Mucosa of descending colon (tissue), 3 donors: ENCODE results near the gene TNS2. TPM values are rescaled to one million over a fixed set of nuclear protein-coding genes. Genes with fewer than 3 reads are reported as not detected.
A peak's percentile ranks its signal among the peaks of the same experiment; 100 is the strongest.
"Not testable (repeated sequence)": the region's sequence is repeated elsewhere in the genome, so short reads cannot be mapped to it uniquely, and the experiment has no call there.

Experiments used
- ATAC-seq: fragments of 200-7000 bp; cut with Tn5 transposase; one replicate; pipeline ENCODE4 v1.9.1; 2020; ENCODE audit warnings: mild to moderate bottlenecking, moderate library complexity
- DNase-seq, 3 donors: peaks; one replicate each; pipeline ENCODE4 v3.0.0-alpha.2; 2020
- H3K36me3 ChIP-seq: fragments of 200-600 bp; one replicate; pipeline ENCODE4 v1.8.0; 2021; ENCODE audit warnings: low read depth, mild to moderate bottlenecking
- H3K4me1 ChIP-seq: fragments of 200-600 bp; one replicate; pipeline ENCODE4 v1.8.0; 2021; ENCODE audit warnings: low read depth, mild to moderate bottlenecking
- H3K4me3 ChIP-seq: fragments of 200-600 bp; one replicate; pipeline ENCODE4 v1.8.0; 2021; ENCODE audit warnings: mild to moderate bottlenecking
- H3K9me3 ChIP-seq: fragments of 200-600 bp; one replicate; pipeline ENCODE4 v1.8.0; 2021; ENCODE audit warnings: mild to moderate bottlenecking
- intact Hi-C, 2 donors: fragments of 100-400 bp; cut with DNase I in 1 of 2; cut with micrococcal nuclease in 1 of 2; formaldehyde crosslinking; loops; one replicate each; pipeline versions ENCODE4 v1.11.0 to v1.11.1; 2022; cut with DNase I, micrococcal nuclease
- total RNA-seq, 3 donors: library from RNA; stranded (reverse); fragmentation: NEBNext Ultra II Directional in 2 of 3; extraction: Animal tissue kit (Norgen Biotek cat#: 25700) in 2 of 3; gene quantifications; one replicate each; pipeline versions ENCODE4 v1.2.1 to v1.2.4, GENCODE V29; 2021 to 2023
- TF ChIP-seq, protein P1 (sequence below): fragments of 200-600 bp; IDR thresholded peaks from one replicate; pipeline ENCODE4 v1.8.0; 2022; ENCODE audit warnings: antibody characterized with exemption, mild to moderate bottlenecking
- donor health status: DM: no; HTN: no; CAD: no; lungs with moderate emphysema.
- donor health status: DM: no; HTN: no; CAD: no.
- donor health status: DM: no; HTN: yes; CAD: no.

The TNS2 gene
- total RNA-seq, 3 donors from 2014 or later = 22.6 to 119 (median 51.9) TPM

- peak; percentile 98 for ATAC-seq
- DNase-seq = peak; percentile 100
- intact Hi-C loops = no loop called here
- peak within 1 kb of the TSS; percentile 76 for H3K4me3 ChIP-seq
- no peaks in the 10 kb centered on the region for H3K36me3 ChIP-seq
- H3K4me1 ChIP-seq = peaks cover 34% of the 10 kb centered on the region
- TF ChIP-seq, protein P1, sequence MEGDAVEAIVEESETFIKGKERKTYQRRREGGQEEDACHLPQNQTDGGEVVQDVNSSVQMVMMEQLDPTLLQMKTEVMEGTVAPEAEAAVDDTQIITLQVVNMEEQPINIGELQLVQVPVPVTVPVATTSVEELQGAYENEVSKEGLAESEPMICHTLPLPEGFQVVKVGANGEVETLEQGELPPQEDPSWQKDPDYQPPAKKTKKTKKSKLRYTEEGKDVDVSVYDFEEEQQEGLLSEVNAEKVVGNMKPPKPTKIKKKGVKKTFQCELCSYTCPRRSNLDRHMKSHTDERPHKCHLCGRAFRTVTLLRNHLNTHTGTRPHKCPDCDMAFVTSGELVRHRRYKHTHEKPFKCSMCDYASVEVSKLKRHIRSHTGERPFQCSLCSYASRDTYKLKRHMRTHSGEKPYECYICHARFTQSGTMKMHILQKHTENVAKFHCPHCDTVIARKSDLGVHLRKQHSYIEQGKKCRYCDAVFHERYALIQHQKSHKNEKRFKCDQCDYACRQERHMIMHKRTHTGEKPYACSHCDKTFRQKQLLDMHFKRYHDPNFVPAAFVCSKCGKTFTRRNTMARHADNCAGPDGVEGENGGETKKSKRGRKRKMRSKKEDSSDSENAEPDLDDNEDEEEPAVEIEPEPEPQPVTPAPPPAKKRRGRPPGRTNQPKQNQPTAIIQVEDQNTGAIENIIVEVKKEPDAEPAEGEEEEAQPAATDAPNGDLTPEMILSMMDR = peak; percentile 21
- no peaks in the 10 kb centered on the region for H3K9me3 ChIP-seq
Observed at GRCh38 chr12:53005986-53006809, 43.7 kb upstream of the TNS2 start, which contains the start of gene EIF4B. Gene EIF4B, plus strand, starts transcription at chr12:53006456. Its CDS starts 28 bp downstream, at chr12:53006484.

- Histone ChIP-seq H3K4me3 (peak overlapping the region; percentile 76), H3K9me3 (no peaks in the 10 kb centered on the region), H3K36me3 (no peaks in the 10 kb centered on the region), H3K4me1 (peaks cover 38% of the 10 kb centered on the region)
- ATAC-seq (peak; percentile 57), DNase-seq (peak; percentile 82 to 88 (median 82))
- intact Hi-C loops = no loop called here
- TF ChIP-seq, protein P1 = no peak
Observed at GRCh38 chr12:53006810-53007309, 43.0 kb upstream of the TNS2 start.

- no peaks in the 10 kb centered on the region for H3K9me3 ChIP-seq
- DNase-seq = no peak
- intact Hi-C loops = no loop called here
- no peaks in the 10 kb centered on the region for H3K36me3 ChIP-seq
- no peak for ATAC-seq
- TF ChIP-seq, protein P1 = no peak
- H3K4me1 ChIP-seq = peaks cover 38% of the 10 kb centered on the region
- no peak overlapping the region for H3K4me3 ChIP-seq
Observed at GRCh38 chr12:53007343-53007742, 42.5 kb upstream of the TNS2 start.

DNA sequence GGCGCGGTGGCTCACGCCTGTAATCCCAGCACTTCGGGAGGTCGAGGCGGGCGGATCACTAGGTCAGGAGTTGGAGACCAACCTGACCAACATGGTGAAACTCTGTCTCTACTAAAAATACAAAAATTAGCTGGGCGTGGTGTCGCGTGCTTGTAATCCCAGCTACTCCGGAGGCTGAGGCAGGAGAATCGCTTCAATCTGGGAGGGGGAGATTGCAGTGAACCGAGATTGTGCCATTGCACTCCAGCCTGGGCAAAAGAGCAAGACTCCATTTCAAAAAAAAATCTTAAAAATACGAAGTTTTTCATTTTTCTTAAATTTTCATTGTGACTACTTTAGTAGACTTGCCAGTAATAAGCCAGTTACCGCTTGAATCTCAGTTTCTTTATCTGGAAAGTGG, 41.1 kb upstream of the TNS2 start:
- peaks cover 38% of the 10 kb centered on the region for H3K4me1 ChIP-seq
- intact Hi-C loops, H3K36me3 ChIP-seq, DNase-seq, ATAC-seq, H3K9me3 ChIP-seq, H3K4me3 ChIP-seq: not testable (repeated sequence)

DNA sequence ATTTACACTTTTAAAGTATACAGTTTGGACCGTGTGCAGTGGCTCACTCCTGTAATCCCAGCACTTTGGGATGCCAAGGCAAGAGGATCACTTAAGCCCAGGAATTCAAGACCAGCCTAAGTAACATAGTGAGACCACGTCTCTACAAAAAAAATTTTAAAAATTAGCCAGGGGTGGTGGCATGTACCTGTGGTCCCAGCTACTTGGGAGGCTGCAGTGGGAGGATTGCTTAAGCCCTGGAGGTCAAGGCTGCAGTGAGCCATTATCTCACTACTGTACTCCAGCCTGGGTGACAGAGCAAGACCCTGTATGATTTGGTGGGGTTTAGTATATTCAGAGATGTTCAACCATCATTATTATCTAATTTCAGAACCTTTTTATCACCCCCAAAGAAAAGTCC, 38.9 kb upstream of the TNS2 start:
- Histone ChIP-seq H3K9me3 (no peaks in the 10 kb centered on the region), H3K36me3 (no peaks in the 10 kb centered on the region), H3K4me1 (peaks cover 38% of the 10 kb centered on the region), H3K4me3 (no peak overlapping the region)
- intact Hi-C loops = no loop called here
- TF ChIP-seq, protein P1 = no peak
- no peak for ATAC-seq
- no peak for DNase-seq

GRCh38 chr12:53011889-53012288, 38.0 kb upstream of the TNS2 start:
- peaks cover 38% of the 10 kb centered on the region for H3K4me1 ChIP-seq
- H3K9me3 ChIP-seq = no peaks in the 10 kb centered on the region
- H3K36me3 ChIP-seq = no peaks in the 10 kb centered on the region
- TF ChIP-seq, protein P1 = no peak
- H3K4me3 ChIP-seq = no peak overlapping the region
- ATAC-seq (no peak), DNase-seq (no peak)
- intact Hi-C loops = no loop called here
